GM12878 (cell line): ENCODE data around the gene ITGB2. TPM values are rescaled to one million over a fixed set of nuclear protein-coding genes. Genes with fewer than 3 reads are reported as not detected.
A peak's percentile ranks its signal among the peaks of the same experiment; 100 is the strongest.

ENCODE experiments used
- ATAC-seq: fragments of 200-7000 bp; cut with Tn5 transposase; 3 replicates; pipeline ENCODE4 v1.9.1; 2020; ENCODE audit warnings: mild to moderate bottlenecking, moderate library complexity
- BruUV-seq: library from RNA; stranded (reverse); fragments of 400-500 nt; replicated peaks from 2 replicates; lab custom pipeline; 2021; lab: Mats Ljungman, UMichigan
- CTCF ChIA-PET: fragments of 300-600 bp; sonication (Branson Sonifier 250); formaldehyde crosslinking; extraction: SDS; loops from one replicate; lab custom pipeline; 2021; ENCODE audit warnings: inconsistent platforms; lab: Yijun Ruan, JAX
- POLR2A ChIA-PET: fragments of 350-600 bp; formaldehyde crosslinking; extraction: SDS; loops from one replicate; lab custom pipeline; 2021; ENCODE audit warnings: inconsistent platforms; lab: Charles Lee
- RAD21 ChIA-PET: fragments of 300-600 bp; sonication (Branson Sonifier 250); formaldehyde crosslinking; loops from one replicate; lab custom pipeline; 2023; ENCODE audit warnings: antibody characterized with exemption; ENCODE audit not compliant: unreplicated experiment; lab: Charles Lee
- SMC1A ChIA-PET: fragments of 300-600 bp; sonication (Branson Sonifier 250); formaldehyde crosslinking; loops from one replicate; lab custom pipeline; 2023; ENCODE audit not compliant: unreplicated experiment, uncharacterized antibody; lab: Charles Lee
- DNase-seq: peaks from one replicate; pipeline ENCODE4 v3.0.0-alpha.2; 2011; ENCODE audit warnings: low read depth, low spot score
- FAIRE-seq: peaks from 3 replicates; lab custom pipeline; 2011; peaks lifted over from hg19 to GRCh38; lab: Jason Lieb, UNC
- H2AFZ ChIP-seq: 2 replicates; pipeline ENCODE4 v1.6.0; 2011; ENCODE audit warnings: low read depth, low read length, control low read depth; ENCODE audit not compliant: control insufficient read depth
- H3K27ac ChIP-seq: 2 replicates; pipeline ENCODE4 v1.5.1; 2011; ENCODE audit warnings: control low read depth; ENCODE audit not compliant: control insufficient read depth, insufficient read depth
- H3K27me3 ChIP-seq, 2 experiments: replicated peaks in 1 of 2; 2 replicates each; pipeline versions ENCODE4 v1.6.0 to v1.6.1; 2011; ENCODE audit warnings: low read length in 1 of 2; ENCODE audit not compliant: control insufficient read depth in 2 of 2, insufficient read depth in 2 of 2
- H3K36me3 ChIP-seq, 2 experiments: 2 replicates each; pipeline ENCODE4 v1.5.1; 2011; ENCODE audit warnings: low read length in 1 of 2; ENCODE audit not compliant: control insufficient read depth in 2 of 2, insufficient read depth in 2 of 2
- H3K4me1 ChIP-seq: 2 replicates; pipeline ENCODE4 v1.6.1; 2011; ENCODE audit warnings: mild to moderate bottlenecking, low read length, moderate library complexity, mixed read lengths; ENCODE audit not compliant: control insufficient read depth, insufficient read depth
- H3K4me2 ChIP-seq: 2 replicates; pipeline ENCODE4 v1.6.0; 2011; ENCODE audit warnings: control low read depth; ENCODE audit not compliant: control insufficient read depth, insufficient read depth
- H3K4me3 ChIP-seq: fragments of 200-600 bp; sonication (generic); 2 replicates; pipeline ENCODE4 v1.5.1; 2016
- H3K79me2 ChIP-seq: 2 replicates; pipeline ENCODE4 v1.6.0; 2011; ENCODE audit warnings: low read length; ENCODE audit not compliant: control insufficient read depth, insufficient read depth
- H3K9ac ChIP-seq: 2 replicates; pipeline ENCODE4 v1.8.0; 2011; ENCODE audit warnings: low read length, control low read depth, mixed read lengths; ENCODE audit not compliant: control insufficient read depth, insufficient read depth
- H3K9me3 ChIP-seq: replicated peaks from 3 replicates; pipeline ENCODE4 v1.5.1; 2011; ENCODE audit warnings: mild to moderate bottlenecking, low read length; ENCODE audit not compliant: control insufficient read depth, insufficient read depth
- H4K20me1 ChIP-seq: 2 replicates; pipeline ENCODE4 v1.6.0; 2011; ENCODE audit not compliant: control insufficient read depth, insufficient read depth
- MTA2 ChIP-seq: fragments of 450-650 bp; IDR thresholded peaks from 2 replicates; pipeline ENCODE4 v1.6.1; 2016; ENCODE audit warnings: low read depth, mild to moderate bottlenecking, moderate library complexity
- MYC ChIP-seq: IDR thresholded peaks from 2 replicates; pipeline ENCODE4 v1.6.1; 2011; ENCODE audit warnings: mild to moderate bottlenecking, low read length, moderate library complexity, inconsistent platforms; ENCODE audit not compliant: insufficient read depth, insufficient replicate concordance, insufficient read length, severe bottlenecking
- NR2C1 ChIP-seq: fragments of 450-650 bp; IDR thresholded peaks from 2 replicates; pipeline ENCODE4 v1.6.1; 2017; ENCODE audit warnings: antibody characterized with exemption, mild to moderate bottlenecking, moderate library complexity
- POLR2A ChIP-seq: IDR thresholded peaks from 2 replicates; pipeline ENCODE4 v1.6.1; 2011; ENCODE audit warnings: low read depth, mild to moderate bottlenecking, low read length
- RELA ChIP-seq: fragments of 450-650 bp; IDR thresholded peaks from 2 replicates; pipeline ENCODE4 v1.8.0; 2014; ENCODE audit warnings: borderline replicate concordance; ENCODE audit not compliant: partially characterized antibody
- SIX5 ChIP-seq: IDR thresholded peaks from 2 replicates; pipeline ENCODE4 v1.6.1; 2011; ENCODE audit warnings: mild to moderate bottlenecking, low read depth, low read length, moderate library complexity; ENCODE audit not compliant: severe bottlenecking
- SUZ12 ChIP-seq: fragments of 200-600 bp; sonication (generic); IDR thresholded peaks from one replicate; pipeline ENCODE4 v1.6.1; 2018; ENCODE audit warnings: antibody characterized with exemption, mild to moderate bottlenecking; ENCODE audit not compliant: unreplicated experiment
- TBL1XR1 ChIP-seq: IDR thresholded peaks from 2 replicates; pipeline ENCODE4 v1.6.1; 2012; ENCODE audit warnings: low read depth, low read length, improper control_type of control experiment
- WGBS: methylation state at CpG from one replicate; pipeline ENCODE4 v1.1.6; 2016; ENCODE audit warnings: low lambda C conversion rate; ENCODE audit not compliant: insufficient replicate concordance, insufficient coverage; ENCODE audit errors: missing lambda C conversion rate; 5-methylcytosine and 5-hydroxymethylcytosine counted together
- in situ Hi-C: fragments of 300-500 bp; cut with MboI; formaldehyde crosslinking; loops from 9 replicates; pipeline ENCODE4 v1.14.3; 2018; ENCODE audit warnings: mixed read lengths
- intact Hi-C: fragments of 100-400 bp; cut with micrococcal nuclease; formaldehyde crosslinking; loops from one replicate; pipeline ENCODE4 v1.14.2; 2022; ENCODE audit not compliant: unreplicated experiment
- polyA plus RNA-seq, 11 experiments: library from polyadenylated mRNA; depleted of rRNA in 4 of 11; unstranded in 6 of 11; stranded (reverse) in 5 of 11; fragments of >200 nt; fragmentation: Nextera tagmentation in 4 of 11; fragmentation: Illumina TruSeq in 1 of 11; extraction: Ambion mirVana in 4 of 11; extraction: Trizol in 1 of 11; gene quantifications; 1 replicate in 1 of 11; 2 replicates in 10 of 11; pipeline versions ENCODE4 v1.2.1 to v1.2.3, GENCODE V29; 2011 to 2016; ENCODE audit warnings: inconsistent platforms in 2 of 11, missing spikeins in 2 of 11, low read depth in 1 of 11
- total RNA-seq, 4 experiments: library from RNA; depleted of rRNA in 3 of 4; stranded (reverse); fragments of >200 nt in 3 of 4; fragmentation: Illumina TruSeq in 1 of 4; extraction: Trizol in 1 of 4; gene quantifications; 2 replicates each; pipeline versions ENCODE4 v1.2.1 to v1.2.3, GENCODE V29; 2013 to 2021
- TF ChIP-seq, protein P1 (sequence below): IDR thresholded peaks from 2 replicates; pipeline ENCODE4 v1.6.1; 2012; ENCODE audit warnings: improper control_type of control experiment, low read depth, low read length; ENCODE audit not compliant: insufficient replicate concordance
- TF ChIP-seq, protein P2 (sequence below): fragments of 150-350 bp; IDR thresholded peaks from 2 replicates; pipeline ENCODE4 v1.6.1; 2016; ENCODE audit warnings: low read depth, low read length
- TF ChIP-seq, protein P3 (sequence below): fragments of 450-650 bp; IDR thresholded peaks from 2 replicates; pipeline ENCODE4 v1.6.1; 2017; ENCODE audit warnings: borderline replicate concordance
- TF ChIP-seq, protein P4 (sequence below): IDR thresholded peaks from 2 replicates; pipeline ENCODE4 v1.6.1; 2011; ENCODE audit warnings: borderline replicate concordance, low read depth, mild to moderate bottlenecking, moderate library complexity, mixed read lengths, low read length; ENCODE audit not compliant: insufficient read depth; ENCODE audit errors: extremely low read length

ITGB2 gene
- total and polyA plus RNA-seq, 10 of the 15 experiments (the other 5 are each of a cell fraction or from before 2014, with no cell fraction given) = 8.0 to 172 (median 58.9) TPM

DNA sequence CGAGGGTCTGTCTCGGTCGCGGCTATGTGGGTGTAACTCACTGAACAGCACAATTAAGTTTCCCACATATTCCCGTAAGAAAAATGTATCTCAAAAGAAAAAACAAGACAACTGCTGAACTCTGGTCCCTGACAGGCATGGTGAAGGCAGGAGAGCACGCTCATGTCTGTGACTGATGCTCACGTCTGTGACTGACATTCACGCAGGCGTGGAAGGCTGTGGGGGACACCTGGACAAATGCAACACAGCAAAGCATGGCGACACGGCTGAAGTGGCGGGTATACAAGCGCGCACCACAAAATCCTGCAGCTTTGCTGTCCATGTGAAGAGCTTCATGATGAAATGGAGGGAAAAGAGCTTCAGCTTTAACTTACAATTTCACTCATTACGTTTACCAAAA, 53.2 kb downstream of the ITGB2 start:
- no peaks in the 10 kb centered on the region for H3K27me3 ChIP-seq
- TF ChIP-seq SUZ12 (no peak), POLR2A (no peak), MYC (no peak), MTA2 (no peak), SIX5 (no peak), RELA (no peak), NR2C1 (no peak), TBL1XR1 (no peak)
- TF ChIP-seq, protein P1, sequence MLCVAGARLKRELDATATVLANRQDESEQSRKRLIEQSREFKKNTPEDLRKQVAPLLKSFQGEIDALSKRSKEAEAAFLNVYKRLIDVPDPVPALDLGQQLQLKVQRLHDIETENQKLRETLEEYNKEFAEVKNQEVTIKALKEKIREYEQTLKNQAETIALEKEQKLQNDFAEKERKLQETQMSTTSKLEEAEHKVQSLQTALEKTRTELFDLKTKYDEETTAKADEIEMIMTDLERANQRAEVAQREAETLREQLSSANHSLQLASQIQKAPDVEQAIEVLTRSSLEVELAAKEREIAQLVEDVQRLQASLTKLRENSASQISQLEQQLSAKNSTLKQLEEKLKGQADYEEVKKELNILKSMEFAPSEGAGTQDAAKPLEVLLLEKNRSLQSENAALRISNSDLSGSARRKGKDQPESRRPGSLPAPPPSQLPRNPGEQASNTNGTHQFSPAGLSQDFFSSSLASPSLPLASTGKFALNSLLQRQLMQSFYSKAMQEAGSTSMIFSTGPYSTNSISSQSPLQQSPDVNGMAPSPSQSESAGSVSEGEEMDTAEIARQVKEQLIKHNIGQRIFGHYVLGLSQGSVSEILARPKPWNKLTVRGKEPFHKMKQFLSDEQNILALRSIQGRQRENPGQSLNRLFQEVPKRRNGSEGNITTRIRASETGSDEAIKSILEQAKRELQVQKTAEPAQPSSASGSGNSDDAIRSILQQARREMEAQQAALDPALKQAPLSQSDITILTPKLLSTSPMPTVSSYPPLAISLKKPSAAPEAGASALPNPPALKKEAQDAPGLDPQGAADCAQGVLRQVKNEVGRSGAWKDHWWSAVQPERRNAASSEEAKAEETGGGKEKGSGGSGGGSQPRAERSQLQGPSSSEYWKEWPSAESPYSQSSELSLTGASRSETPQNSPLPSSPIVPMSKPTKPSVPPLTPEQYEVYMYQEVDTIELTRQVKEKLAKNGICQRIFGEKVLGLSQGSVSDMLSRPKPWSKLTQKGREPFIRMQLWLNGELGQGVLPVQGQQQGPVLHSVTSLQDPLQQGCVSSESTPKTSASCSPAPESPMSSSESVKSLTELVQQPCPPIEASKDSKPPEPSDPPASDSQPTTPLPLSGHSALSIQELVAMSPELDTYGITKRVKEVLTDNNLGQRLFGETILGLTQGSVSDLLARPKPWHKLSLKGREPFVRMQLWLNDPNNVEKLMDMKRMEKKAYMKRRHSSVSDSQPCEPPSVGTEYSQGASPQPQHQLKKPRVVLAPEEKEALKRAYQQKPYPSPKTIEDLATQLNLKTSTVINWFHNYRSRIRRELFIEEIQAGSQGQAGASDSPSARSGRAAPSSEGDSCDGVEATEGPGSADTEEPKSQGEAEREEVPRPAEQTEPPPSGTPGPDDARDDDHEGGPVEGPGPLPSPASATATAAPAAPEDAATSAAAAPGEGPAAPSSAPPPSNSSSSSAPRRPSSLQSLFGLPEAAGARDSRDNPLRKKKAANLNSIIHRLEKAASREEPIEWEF = no peak
- TF ChIP-seq, protein P2, sequence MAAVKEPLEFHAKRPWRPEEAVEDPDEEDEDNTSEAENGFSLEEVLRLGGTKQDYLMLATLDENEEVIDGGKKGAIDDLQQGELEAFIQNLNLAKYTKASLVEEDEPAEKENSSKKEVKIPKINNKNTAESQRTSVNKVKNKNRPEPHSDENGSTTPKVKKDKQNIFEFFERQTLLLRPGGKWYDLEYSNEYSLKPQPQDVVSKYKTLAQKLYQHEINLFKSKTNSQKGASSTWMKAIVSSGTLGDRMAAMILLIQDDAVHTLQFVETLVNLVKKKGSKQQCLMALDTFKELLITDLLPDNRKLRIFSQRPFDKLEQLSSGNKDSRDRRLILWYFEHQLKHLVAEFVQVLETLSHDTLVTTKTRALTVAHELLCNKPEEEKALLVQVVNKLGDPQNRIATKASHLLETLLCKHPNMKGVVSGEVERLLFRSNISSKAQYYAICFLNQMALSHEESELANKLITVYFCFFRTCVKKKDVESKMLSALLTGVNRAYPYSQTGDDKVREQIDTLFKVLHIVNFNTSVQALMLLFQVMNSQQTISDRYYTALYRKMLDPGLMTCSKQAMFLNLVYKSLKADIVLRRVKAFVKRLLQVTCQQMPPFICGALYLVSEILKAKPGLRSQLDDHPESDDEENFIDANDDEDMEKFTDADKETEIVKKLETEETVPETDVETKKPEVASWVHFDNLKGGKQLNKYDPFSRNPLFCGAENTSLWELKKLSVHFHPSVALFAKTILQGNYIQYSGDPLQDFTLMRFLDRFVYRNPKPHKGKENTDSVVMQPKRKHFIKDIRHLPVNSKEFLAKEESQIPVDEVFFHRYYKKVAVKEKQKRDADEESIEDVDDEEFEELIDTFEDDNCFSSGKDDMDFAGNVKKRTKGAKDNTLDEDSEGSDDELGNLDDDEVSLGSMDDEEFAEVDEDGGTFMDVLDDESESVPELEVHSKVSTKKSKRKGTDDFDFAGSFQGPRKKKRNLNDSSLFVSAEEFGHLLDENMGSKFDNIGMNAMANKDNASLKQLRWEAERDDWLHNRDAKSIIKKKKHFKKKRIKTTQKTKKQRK = no peak
- TF ChIP-seq, protein P3, sequence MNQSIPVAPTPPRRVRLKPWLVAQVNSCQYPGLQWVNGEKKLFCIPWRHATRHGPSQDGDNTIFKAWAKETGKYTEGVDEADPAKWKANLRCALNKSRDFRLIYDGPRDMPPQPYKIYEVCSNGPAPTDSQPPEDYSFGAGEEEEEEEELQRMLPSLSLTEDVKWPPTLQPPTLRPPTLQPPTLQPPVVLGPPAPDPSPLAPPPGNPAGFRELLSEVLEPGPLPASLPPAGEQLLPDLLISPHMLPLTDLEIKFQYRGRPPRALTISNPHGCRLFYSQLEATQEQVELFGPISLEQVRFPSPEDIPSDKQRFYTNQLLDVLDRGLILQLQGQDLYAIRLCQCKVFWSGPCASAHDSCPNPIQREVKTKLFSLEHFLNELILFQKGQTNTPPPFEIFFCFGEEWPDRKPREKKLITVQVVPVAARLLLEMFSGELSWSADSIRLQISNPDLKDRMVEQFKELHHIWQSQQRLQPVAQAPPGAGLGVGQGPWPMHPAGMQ = no peak
- TF ChIP-seq, protein P4, sequence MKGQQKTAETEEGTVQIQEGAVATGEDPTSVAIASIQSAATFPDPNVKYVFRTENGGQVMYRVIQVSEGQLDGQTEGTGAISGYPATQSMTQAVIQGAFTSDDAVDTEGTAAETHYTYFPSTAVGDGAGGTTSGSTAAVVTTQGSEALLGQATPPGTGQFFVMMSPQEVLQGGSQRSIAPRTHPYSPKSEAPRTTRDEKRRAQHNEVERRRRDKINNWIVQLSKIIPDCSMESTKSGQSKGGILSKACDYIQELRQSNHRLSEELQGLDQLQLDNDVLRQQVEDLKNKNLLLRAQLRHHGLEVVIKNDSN = no peak
- TF ChIP-seq, all 136 proteins: peak for 0

More for the DNA sequence above, 53.2 kb downstream of the ITGB2 start:
- Histone ChIP-seq H3K36me3 (peaks cover 9 to 16% of the 10 kb centered on the region in 2 experiments), H3K4me2 (no peak overlapping the region), H4K20me1 (peaks cover 14% of the 10 kb centered on the region), H2AFZ (no peak overlapping the region), H3K4me3 (0 out of 2 replicates have a peak overlapping the region, but pooled peaks have one; percentile 26), H3K9ac (no peak overlapping the region), H3K9me3 (no peaks in the 10 kb centered on the region), H3K27ac (no peak overlapping the region), H3K79me2 (peaks cover 69% of the 10 kb centered on the region), H3K4me1 (peaks cover 31% of the 10 kb centered on the region)
- ChIA-PET CTCF (no interaction called here), POLR2A (no interaction called here), RAD21 (no interaction called here), SMC1A (interaction anchor here (1.1 to 1.5 kb wide), 2 partner anchors 8 to 60 kb away, joined by 3 to 4 read pairs; no protein-coding TSS in a partner anchor)
- in situ Hi-C loops (no loop called here), intact Hi-C loops (no loop called here)
- FAIRE-seq = no peak
- BruUV-seq = no TSS peak
- no peak for DNase-seq
- 96% methylated on average over 15 of the region's 15 CpGs for WGBS
- no peak for ATAC-seq
